HG03196 (cell line): ENCODE results near the gene NEU3.

Experiments
- ATAC-seq: cut with Tn5 transposase; IDR thresholded peaks from one replicate; pipeline ENCODE4 v1.9.1; 2021; ENCODE audit not compliant: unreplicated experiment

Gene NEU3

DNA sequence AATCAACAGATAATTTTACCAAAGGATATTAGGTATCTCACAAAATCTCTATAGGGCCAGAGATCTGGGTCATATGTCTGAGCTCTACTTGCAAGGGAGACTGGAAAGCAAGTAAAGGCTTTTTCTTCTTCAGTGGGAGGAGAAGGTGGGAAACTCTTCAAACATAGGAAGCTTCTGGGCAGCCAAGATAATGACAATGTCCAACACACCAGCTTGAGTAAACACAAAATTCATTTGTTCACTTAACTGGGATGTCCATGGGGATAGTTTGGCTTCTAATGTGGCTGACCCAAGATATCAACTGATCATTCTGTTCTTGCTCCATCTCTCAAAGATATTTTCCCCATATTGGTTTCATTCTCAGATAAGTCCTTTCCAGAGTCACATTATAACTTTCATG lies 70.6 kb downstream of the NEU3 start:
- ATAC-seq = no peak

DNA sequence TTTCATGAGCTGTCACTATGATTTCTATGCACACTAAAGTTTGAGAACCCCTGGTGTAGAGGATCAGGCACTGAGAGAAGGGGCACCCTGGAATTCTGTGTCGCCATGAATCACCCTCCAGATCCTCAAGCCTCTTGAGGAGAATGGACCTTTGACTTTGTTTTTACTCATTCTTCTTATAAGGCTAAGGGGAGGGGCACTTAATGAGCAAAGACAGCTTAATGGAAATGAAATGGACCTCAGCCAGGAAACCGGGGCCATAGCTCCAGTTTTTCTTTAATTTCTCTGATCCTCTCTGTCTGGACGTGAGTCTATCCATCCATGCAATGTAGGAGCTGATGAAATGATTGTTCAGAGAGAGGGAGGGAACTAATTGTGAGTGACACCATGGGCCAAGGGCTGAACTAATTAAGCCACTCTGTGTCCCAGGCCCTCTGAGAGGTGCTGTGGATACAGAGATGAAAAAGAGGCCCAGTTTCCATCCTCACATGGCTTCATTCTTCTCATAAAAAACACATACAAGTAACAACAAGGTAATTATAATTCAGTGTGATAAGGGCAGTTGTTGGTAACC lies 75.1 kb downstream of the NEU3 start:
- ATAC-seq = no peak

GRCh38 chr11:75066061-75066460 lies 77.3 kb downstream of the NEU3 start:
- no peak for ATAC-seq
